RWPE2 (cell line): ENCODE results near the gene MAP4.

Experiments
- ATAC-seq: fragments of 200-7000 bp; cut with Tn5 transposase; 3 replicates; pipeline ENCODE4 v1.9.1; 2021; ENCODE audit warnings: low read depth
- DNase-seq: peaks from one replicate; pipeline ENCODE4 v3.0.0-alpha.2; 2020; ENCODE audit warnings: low spot score
- H3K27ac ChIP-seq: fragments of 450-650 bp; 2 replicates; pipeline ENCODE4 v1.5.1; 2017; ENCODE audit warnings: mild to moderate bottlenecking; ENCODE audit not compliant: poor library complexity, severe bottlenecking
- H3K27me3 ChIP-seq: fragments of 250-450 bp; sonication (Bioruptor Pico); 2 replicates; pipeline ENCODE4 v1.5.1; 2021; ENCODE audit warnings: mild to moderate bottlenecking, moderate library complexity; ENCODE audit not compliant: insufficient read depth, poor library complexity, severe bottlenecking
- H3K36me3 ChIP-seq: fragments of 250-450 bp; sonication (Bioruptor Pico); 2 replicates; pipeline ENCODE4 v1.5.1; 2020; ENCODE audit warnings: low read depth, mild to moderate bottlenecking, moderate library complexity
- H3K4me1 ChIP-seq: fragments of 250-450 bp; sonication (Bioruptor Pico); 2 replicates; pipeline ENCODE4 v1.5.1; 2021; ENCODE audit warnings: mild to moderate bottlenecking, moderate library complexity; ENCODE audit not compliant: insufficient read depth, poor library complexity, severe bottlenecking
- H3K4me3 ChIP-seq: fragments of 250-450 bp; sonication (Bioruptor Pico); 2 replicates; pipeline ENCODE4 v1.5.1; 2021; ENCODE audit warnings: mild to moderate bottlenecking, moderate library complexity; ENCODE audit not compliant: severe bottlenecking
- H3K9me3 ChIP-seq: fragments of 250-450 bp; sonication (Bioruptor Pico); 2 replicates; pipeline ENCODE4 v1.5.1; 2021; ENCODE audit warnings: mild to moderate bottlenecking, moderate library complexity; ENCODE audit not compliant: severe bottlenecking
- TF ChIP-seq, protein P1 (sequence below): fragments of 450-650 bp; IDR thresholded peaks from one replicate; pipeline ENCODE4 v1.5.1; 2017; ENCODE audit warnings: mild to moderate bottlenecking, moderate library complexity; ENCODE audit not compliant: poor library complexity, severe bottlenecking

The MAP4 gene

GRCh38 chr3:47980795-47981194 is 35.4 kb downstream of the MAP4 start:
- Histone ChIP-seq H3K9me3 (no peaks in the 10 kb centered on the region), H3K4me1 (peaks cover 13% of the 10 kb centered on the region), H3K27me3 (no peaks in the 10 kb centered on the region), H3K36me3 (peaks cover 31% of the 10 kb centered on the region; the same call in 1 of the 2 replicates), H3K27ac (no peak overlapping the region), H3K4me3 (no peak overlapping the region)
- TF ChIP-seq, protein P1, sequence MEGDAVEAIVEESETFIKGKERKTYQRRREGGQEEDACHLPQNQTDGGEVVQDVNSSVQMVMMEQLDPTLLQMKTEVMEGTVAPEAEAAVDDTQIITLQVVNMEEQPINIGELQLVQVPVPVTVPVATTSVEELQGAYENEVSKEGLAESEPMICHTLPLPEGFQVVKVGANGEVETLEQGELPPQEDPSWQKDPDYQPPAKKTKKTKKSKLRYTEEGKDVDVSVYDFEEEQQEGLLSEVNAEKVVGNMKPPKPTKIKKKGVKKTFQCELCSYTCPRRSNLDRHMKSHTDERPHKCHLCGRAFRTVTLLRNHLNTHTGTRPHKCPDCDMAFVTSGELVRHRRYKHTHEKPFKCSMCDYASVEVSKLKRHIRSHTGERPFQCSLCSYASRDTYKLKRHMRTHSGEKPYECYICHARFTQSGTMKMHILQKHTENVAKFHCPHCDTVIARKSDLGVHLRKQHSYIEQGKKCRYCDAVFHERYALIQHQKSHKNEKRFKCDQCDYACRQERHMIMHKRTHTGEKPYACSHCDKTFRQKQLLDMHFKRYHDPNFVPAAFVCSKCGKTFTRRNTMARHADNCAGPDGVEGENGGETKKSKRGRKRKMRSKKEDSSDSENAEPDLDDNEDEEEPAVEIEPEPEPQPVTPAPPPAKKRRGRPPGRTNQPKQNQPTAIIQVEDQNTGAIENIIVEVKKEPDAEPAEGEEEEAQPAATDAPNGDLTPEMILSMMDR = no peak
- ATAC-seq = no peak
- no peak for DNase-seq

- Histone ChIP-seq H3K36me3 (peaks cover 36% of the 10 kb centered on the region), H3K27me3 (no peaks in the 10 kb centered on the region), H3K9me3 (no peaks in the 10 kb centered on the region), H3K4me1 (peaks cover 2% of the 10 kb centered on the region), H3K4me3 (no peak overlapping the region), H3K27ac (no peak overlapping the region)
- DNase-seq (no peak), ATAC-seq (no peak)
- TF ChIP-seq, protein P1 = no peak
These were observed 37.1 kb downstream of the MAP4 start for GRCh38 chr3:47979070-47979469.

- Histone ChIP-seq H3K36me3 (peaks cover 42% of the 10 kb centered on the region), H3K9me3 (no peaks in the 10 kb centered on the region), H3K27ac (no peak overlapping the region), H3K4me3 (no peak overlapping the region), H3K4me1 (no peaks in the 10 kb centered on the region), H3K27me3 (no peaks in the 10 kb centered on the region)
- ATAC-seq (no peak), DNase-seq (no peak)
- TF ChIP-seq, protein P1 = no peak
These were observed 37.8 kb downstream of the MAP4 start for GRCh38 chr3:47978386-47978785.

- H3K4me1 ChIP-seq = no peaks in the 10 kb centered on the region
- H3K27ac ChIP-seq = no peak overlapping the region
- TF ChIP-seq, protein P1 = no peak
- no peak overlapping the region for H3K4me3 ChIP-seq
- DNase-seq (no peak), ATAC-seq (no peak)
- peaks cover 32% of the 10 kb centered on the region for H3K36me3 ChIP-seq
- H3K27me3 ChIP-seq = no peaks in the 10 kb centered on the region
- no peaks in the 10 kb centered on the region for H3K9me3 ChIP-seq
These were observed 40.0 kb downstream of the MAP4 start for GRCh38 chr3:47976135-47976732.

- TF ChIP-seq, protein P1 = no peak
- no peaks in the 10 kb centered on the region for H3K4me1 ChIP-seq
- no peaks in the 10 kb centered on the region for H3K9me3 ChIP-seq
- DNase-seq (no peak), ATAC-seq (no peak)
- no peak overlapping the region for H3K27ac ChIP-seq
- peaks cover 32% of the 10 kb centered on the region for H3K36me3 ChIP-seq
- no peaks in the 10 kb centered on the region for H3K27me3 ChIP-seq
- H3K4me3 ChIP-seq = no peak overlapping the region
These were observed 41.2 kb downstream of the MAP4 start for GRCh38 chr3:47974974-47975470.
